ENCODE measurements around the gene SOX18. TPM values are rescaled to one million over a fixed set of nuclear protein-coding genes. Genes with fewer than 3 reads are reported as not detected.
"Not testable (repeated sequence)": the region's sequence is repeated elsewhere in the genome, so short reads cannot be mapped to it uniquely, and the experiment has no call there.

SOX18 gene
- total RNA-seq = under 1 TPM; 0.46 to 0.72 TPM

GRCh38 chr20:64049060-64049877 is at the start of gene SOX18:
Gene SOX18 (minus strand): TSS chr20:64049639. CDS start chr20:64049516, 123 bp downstream.
- peaks cover 36% of the 10 kb centered on the region for H3K27me3 Mint-ChIP-seq (ENCODE audit: low read depth)
- ATAC-seq (replicated peaks in 1 of 2) = peak; percentile 72 to 80
- H3K27ac Mint-ChIP-seq = no peak within 1 kb of the TSS
- H3K4me1 Mint-ChIP-seq (ENCODE audit: low read depth) = peaks cover 4% of the 10 kb centered on the region
- peak; percentile 64 to 72 for DNase-seq
- H3K4me3 Mint-ChIP-seq = peak within 1 kb of the TSS; percentile 47 to 79
- H3K36me3 Mint-ChIP-seq (ENCODE audit: insufficient read depth in 2 of 2) = no peaks in the 10 kb centered on the region
- H3K9me3 Mint-ChIP-seq = no peaks in the 10 kb centered on the region

- no peak for DNase-seq
- Mint-ChIP-seq H3K36me3 (ENCODE audit: insufficient read depth in 2 of 2) (peaks cover 2 to 5% of the 10 kb centered on the region in 2 donors), H3K4me3 (no peak overlapping the region), H3K4me1 (ENCODE audit: low read depth) (peaks cover 20% of the 10 kb centered on the region), H3K9me3 (peaks cover 4 to 5% of the 10 kb centered on the region in 2 donors), H3K27ac (no peak overlapping the region), H3K27me3 (ENCODE audit: low read depth) (peaks cover 19% of the 10 kb centered on the region)
- no peak for ATAC-seq (replicated peaks in 1 of 2)
Measured at GRCh38 chr20:64098471-64099013, 49.1 kb upstream of the SOX18 start.

GRCh38 chr20:64096535-64096934 is 47.1 kb upstream of the SOX18 start:
- no peak overlapping the region for H3K27ac Mint-ChIP-seq
- peaks cover 16% of the 10 kb centered on the region for H3K4me1 Mint-ChIP-seq (ENCODE audit: low read depth)
- no peak for ATAC-seq (replicated peaks in 1 of 2)
- H3K4me3 Mint-ChIP-seq = no peak overlapping the region
- DNase-seq = no peak
- H3K36me3 Mint-ChIP-seq (ENCODE audit: insufficient read depth in 2 of 2) = peaks cover 2 to 5% of the 10 kb centered on the region in 2 donors
- H3K9me3 Mint-ChIP-seq = peaks cover 4 to 5% of the 10 kb centered on the region in 2 donors
- H3K27me3 Mint-ChIP-seq (ENCODE audit: low read depth) = peaks cover 7% of the 10 kb centered on the region

- Mint-ChIP-seq H3K27me3 (ENCODE audit: low read depth) (peaks cover 1% of the 10 kb centered on the region), H3K27ac (no peak overlapping the region), H3K9me3 (peaks cover 4 to 5% of the 10 kb centered on the region in 2 donors), H3K36me3 (ENCODE audit: insufficient read depth in 2 of 2) (peaks cover 2 to 5% of the 10 kb centered on the region in 2 donors), H3K4me1 (ENCODE audit: low read depth) (peaks cover 9% of the 10 kb centered on the region), H3K4me3 (no peak overlapping the region)
- DNase-seq (no peak), ATAC-seq (replicated peaks in 1 of 2) (peak in 1 of 2 donors; percentile 53)
Measured at GRCh38 chr20:64095927-64096326, 46.5 kb upstream of the SOX18 start.

- DNase-seq = no peak
- no peak for ATAC-seq (replicated peaks in 1 of 2)
- peaks cover 4 to 5% of the 10 kb centered on the region in 2 donors for H3K9me3 Mint-ChIP-seq
- H3K27ac Mint-ChIP-seq = no peak overlapping the region
- no peak overlapping the region for H3K4me3 Mint-ChIP-seq
- H3K27me3 Mint-ChIP-seq (ENCODE audit: low read depth) = no peaks in the 10 kb centered on the region
- H3K36me3 Mint-ChIP-seq (ENCODE audit: insufficient read depth in 2 of 2) = peaks cover 2 to 5% of the 10 kb centered on the region in 2 donors
- H3K4me1 Mint-ChIP-seq (ENCODE audit: low read depth) = peaks cover 5% of the 10 kb centered on the region
Measured at GRCh38 chr20:64095455-64095854, 46.0 kb upstream of the SOX18 start.

GRCh38 chr20:64093013-64093503 is 43.6 kb upstream of the SOX18 start:
- Mint-ChIP-seq H3K27me3 (ENCODE audit: low read depth) (no peaks in the 10 kb centered on the region), H3K27ac (no peak overlapping the region), H3K4me1 (ENCODE audit: low read depth) (no peaks in the 10 kb centered on the region), H3K9me3 (peaks cover 4 to 5% of the 10 kb centered on the region in 2 donors), H3K36me3 (ENCODE audit: insufficient read depth in 2 of 2) (peaks cover 2 to 5% of the 10 kb centered on the region in 2 donors), H3K4me3 (no peak overlapping the region)
- DNase-seq (no peak), ATAC-seq (replicated peaks in 1 of 2) (no peak)

- Mint-ChIP-seq H3K27me3 (ENCODE audit: low read depth) (no peaks in the 10 kb centered on the region), H3K27ac (no peak overlapping the region), H3K4me1 (ENCODE audit: low read depth) (no peaks in the 10 kb centered on the region), H3K9me3 (peaks cover 4 to 7% of the 10 kb centered on the region in 2 donors), H3K36me3 (ENCODE audit: insufficient read depth in 2 of 2) (peaks cover 2 to 6% of the 10 kb centered on the region in 2 donors), H3K4me3 (no peak overlapping the region)
- no peak for DNase-seq
- ATAC-seq (replicated peaks in 1 of 2) = no peak
Measured at GRCh38 chr20:64092258-64093012, 43.0 kb upstream of the SOX18 start.

GRCh38 chr20:64091770-64092169 is 42.3 kb upstream of the SOX18 start:
- Mint-ChIP-seq H3K36me3 (ENCODE audit: insufficient read depth in 2 of 2) (peaks cover under 1 to 5% of the 10 kb centered on the region in 2 donors), H3K4me3 (no peak overlapping the region), H3K27me3 (ENCODE audit: low read depth) (no peaks in the 10 kb centered on the region), H3K4me1 (ENCODE audit: low read depth) (no peaks in the 10 kb centered on the region), H3K9me3 (peaks cover 2 to 5% of the 10 kb centered on the region in 2 donors), H3K27ac (no peak overlapping the region)
- DNase-seq (no peak), ATAC-seq (replicated peaks in 1 of 2) (no peak)

- no peak overlapping the region for H3K27ac Mint-ChIP-seq
- no peak for ATAC-seq (replicated peaks in 1 of 2)
- no peaks in the 10 kb centered on the region for H3K4me1 Mint-ChIP-seq (ENCODE audit: low read depth)
Measured at GRCh38 chr20:64091340-64091739, 41.9 kb upstream of the SOX18 start.

GRCh38 chr20:64090165-64090564 is 40.7 kb upstream of the SOX18 start:
- no peaks in the 10 kb centered on the region for H3K27me3 Mint-ChIP-seq (ENCODE audit: low read depth)
- no peak for DNase-seq
- H3K4me3 Mint-ChIP-seq = no peak overlapping the region
- H3K36me3 Mint-ChIP-seq (ENCODE audit: insufficient read depth in 2 of 2) = peaks cover 0 to 1% of the 10 kb centered on the region in 2 donors
- no peaks in the 10 kb centered on the region for H3K4me1 Mint-ChIP-seq (ENCODE audit: low read depth)
- H3K27ac Mint-ChIP-seq = no peak overlapping the region
- ATAC-seq (replicated peaks in 1 of 2) = no peak
- peaks cover 2% of the 10 kb centered on the region in 2 donors for H3K9me3 Mint-ChIP-seq

More at GRCh38 chr20:64091340-64091739, 41.9 kb upstream of the SOX18 start:
- peaks cover 2% of the 10 kb centered on the region in 2 donors for H3K9me3 Mint-ChIP-seq
- DNase-seq = no peak
- H3K27me3 Mint-ChIP-seq (ENCODE audit: low read depth) = no peaks in the 10 kb centered on the region
- no peak overlapping the region for H3K4me3 Mint-ChIP-seq
- H3K36me3 Mint-ChIP-seq (ENCODE audit: insufficient read depth in 2 of 2) = peaks cover 0 to 1% of the 10 kb centered on the region in 2 donors

GRCh38 chr20:64088586-64088985 is 39.1 kb upstream of the SOX18 start:
- H3K9me3 Mint-ChIP-seq; H3K27ac Mint-ChIP-seq; H3K4me3 Mint-ChIP-seq; ATAC-seq (replicated peaks in 1 of 2); DNase-seq; H3K4me1 Mint-ChIP-seq (ENCODE audit: low read depth); H3K36me3 Mint-ChIP-seq (ENCODE audit: insufficient read depth in 2 of 2); H3K27me3 Mint-ChIP-seq (ENCODE audit: low read depth): not testable (repeated sequence)

GRCh38 chr20:64087226-64087825 is 37.9 kb upstream of the SOX18 start:
- peaks cover 15% of the 10 kb centered on the region for H3K4me1 Mint-ChIP-seq (ENCODE audit: low read depth)

More at GRCh38 chr20:64087226-64087825, 37.9 kb upstream of the SOX18 start:
- not testable (repeated sequence) for DNase-seq; H3K36me3 Mint-ChIP-seq (ENCODE audit: insufficient read depth in 2 of 2); H3K27ac Mint-ChIP-seq; H3K4me3 Mint-ChIP-seq; H3K9me3 Mint-ChIP-seq; H3K27me3 Mint-ChIP-seq (ENCODE audit: low read depth); ATAC-seq (replicated peaks in 1 of 2)
